AG04450 (cell line): ENCODE measurements around the gene GPX3. TPM values are rescaled to one million over a fixed set of nuclear protein-coding genes. Genes with fewer than 3 reads are reported as not detected.

Experiments
- CTCF ChIA-PET: fragments of 300-600, 350-600 bp; formaldehyde crosslinking; extraction: SDS; loops from one replicate; lab custom pipeline; 2022; ENCODE audit warnings: antibody characterized with exemption, inconsistent platforms; lab: Charles Lee
- POLR2A ChIA-PET: fragments of 350-600 bp; formaldehyde crosslinking; extraction: SDS; loops from one replicate; lab custom pipeline; 2021; ENCODE audit warnings: antibody characterized with exemption, inconsistent platforms; lab: Yijun Ruan, JAX
- DNase-seq: peaks from one replicate; pipeline ENCODE4 v3.0.0-alpha.2; 2011; ENCODE audit warnings: low read depth, low spot score
- H3K27ac ChIP-seq: one replicate; pipeline ENCODE4 v1.5.1; 2012; ENCODE audit warnings: low read depth, low read length, control low read depth
- H3K27me3 ChIP-seq: one replicate; pipeline ENCODE4 v1.6.0; 2012; ENCODE audit warnings: low read length; ENCODE audit not compliant: control insufficient read depth, insufficient read depth
- H3K4me3 ChIP-seq: 2 replicates; pipeline ENCODE4 v1.5.1; 2011; ENCODE audit warnings: mild to moderate bottlenecking, low read depth, low read length, control low read depth
- H3K9me3 ChIP-seq: 2 replicates; pipeline ENCODE4 v1.5.1; 2012; ENCODE audit warnings: low read length; ENCODE audit not compliant: control insufficient read depth, insufficient read depth
- polyA plus RNA-seq: library from polyadenylated mRNA; depleted of rRNA; stranded (reverse); fragments of >200 nt; gene quantifications from 2 replicates; pipeline ENCODE4 v1.2.3, GENCODE V29; 2011
- TF ChIP-seq, protein P1 (sequence below): IDR thresholded peaks from 2 replicates; pipeline ENCODE4 v1.5.1; 2011; ENCODE audit warnings: low read depth, low read length, control low read depth, inconsistent platforms

The GPX3 gene
- polyA plus RNA-seq, 1 experiment = 3.7 TPM

DNA sequence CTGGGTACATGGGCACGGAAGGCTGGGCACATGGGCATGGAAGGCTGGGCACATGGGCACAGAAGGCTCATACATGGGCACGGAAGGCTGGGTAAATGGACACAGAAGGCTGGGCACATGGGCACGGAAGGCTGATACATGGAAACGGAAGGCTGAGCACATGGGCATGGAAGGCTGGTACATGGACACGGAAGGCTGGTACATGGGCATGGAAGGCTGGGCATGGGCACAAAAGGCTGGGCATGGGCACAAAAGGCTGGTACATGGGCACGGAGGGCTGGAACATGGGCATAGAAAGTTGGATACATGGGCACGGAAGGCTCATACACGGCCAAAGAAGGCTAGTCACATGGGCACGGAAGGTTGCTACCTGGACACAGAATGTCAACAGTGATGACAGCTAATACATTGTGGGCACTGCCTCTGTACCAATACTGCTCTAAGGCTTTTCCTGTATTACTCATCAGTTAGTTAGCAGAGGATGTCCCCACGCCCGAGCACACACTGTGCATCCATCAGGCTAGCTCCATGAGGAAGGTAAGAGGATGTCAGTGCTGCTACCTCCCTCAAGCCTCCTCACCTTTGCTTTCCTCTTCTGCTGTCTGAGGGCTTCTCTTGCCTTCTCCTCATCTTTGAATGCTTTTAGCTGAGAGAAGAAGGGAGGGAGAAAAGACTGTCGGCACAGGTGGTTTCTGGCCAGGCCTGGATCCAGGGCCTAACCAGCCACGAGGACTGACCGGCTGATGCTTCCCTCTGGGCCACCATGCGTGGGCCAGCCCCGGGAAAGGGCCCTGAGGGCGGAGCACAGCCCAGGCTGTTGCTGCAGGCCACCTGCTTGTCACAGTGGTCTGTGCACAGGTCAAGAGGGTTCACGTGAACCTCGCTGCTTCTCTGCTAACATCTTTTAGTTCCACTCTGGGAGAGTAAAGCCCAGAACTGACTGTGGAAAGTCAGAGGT, 14.3 kb downstream of the GPX3 start:
- DNase-seq = no peak
- ChIA-PET CTCF (interaction anchor here (1.0 to 2.1 kb wide), 3 partner anchors 14 to 81 kb away, joined by 3 to 14 read pairs (median 10); no protein-coding TSS in a partner anchor), POLR2A (no interaction called here)
- no peak overlapping the region for H3K27ac ChIP-seq
- no peaks in the 10 kb centered on the region for H3K27me3 ChIP-seq
- H3K4me3 ChIP-seq = no peak overlapping the region
- no peaks in the 10 kb centered on the region for H3K9me3 ChIP-seq
- TF ChIP-seq, protein P1, sequence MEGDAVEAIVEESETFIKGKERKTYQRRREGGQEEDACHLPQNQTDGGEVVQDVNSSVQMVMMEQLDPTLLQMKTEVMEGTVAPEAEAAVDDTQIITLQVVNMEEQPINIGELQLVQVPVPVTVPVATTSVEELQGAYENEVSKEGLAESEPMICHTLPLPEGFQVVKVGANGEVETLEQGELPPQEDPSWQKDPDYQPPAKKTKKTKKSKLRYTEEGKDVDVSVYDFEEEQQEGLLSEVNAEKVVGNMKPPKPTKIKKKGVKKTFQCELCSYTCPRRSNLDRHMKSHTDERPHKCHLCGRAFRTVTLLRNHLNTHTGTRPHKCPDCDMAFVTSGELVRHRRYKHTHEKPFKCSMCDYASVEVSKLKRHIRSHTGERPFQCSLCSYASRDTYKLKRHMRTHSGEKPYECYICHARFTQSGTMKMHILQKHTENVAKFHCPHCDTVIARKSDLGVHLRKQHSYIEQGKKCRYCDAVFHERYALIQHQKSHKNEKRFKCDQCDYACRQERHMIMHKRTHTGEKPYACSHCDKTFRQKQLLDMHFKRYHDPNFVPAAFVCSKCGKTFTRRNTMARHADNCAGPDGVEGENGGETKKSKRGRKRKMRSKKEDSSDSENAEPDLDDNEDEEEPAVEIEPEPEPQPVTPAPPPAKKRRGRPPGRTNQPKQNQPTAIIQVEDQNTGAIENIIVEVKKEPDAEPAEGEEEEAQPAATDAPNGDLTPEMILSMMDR = no peak

DNA sequence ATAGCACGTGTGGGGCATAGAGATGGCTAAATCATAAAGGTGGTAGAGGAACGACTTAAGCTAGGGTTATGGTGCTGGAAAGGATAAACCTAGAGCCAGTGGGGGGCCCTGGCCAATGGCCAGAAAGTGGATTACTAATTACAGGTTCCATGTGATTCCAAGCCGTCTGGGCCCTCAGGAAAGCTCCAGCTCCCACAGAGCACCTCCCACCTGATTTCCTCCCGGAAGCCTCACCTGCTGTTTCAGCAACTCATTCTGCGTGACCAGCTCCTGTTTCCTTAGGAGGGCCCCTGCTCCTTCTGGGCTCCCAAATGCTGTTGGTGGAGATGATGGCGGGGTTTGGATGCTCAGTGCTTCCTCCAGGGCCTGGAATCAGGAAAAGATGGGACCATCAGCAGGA, 16.2 kb downstream of the GPX3 start:
- Histone ChIP-seq H3K27me3 (no peaks in the 10 kb centered on the region), H3K9me3 (no peaks in the 10 kb centered on the region), H3K27ac (no peak overlapping the region), H3K4me3 (no peak overlapping the region)
- POLR2A ChIA-PET = no interaction called here
- DNase-seq = no peak
- CTCF ChIA-PET = interaction anchor here (1.2 to 2.1 kb wide), 6 partner anchors 12 to 89 kb away, joined by 3 to 19 read pairs (median 8); no protein-coding TSS in a partner anchor
- TF ChIP-seq, protein P1 = no peak

DNA sequence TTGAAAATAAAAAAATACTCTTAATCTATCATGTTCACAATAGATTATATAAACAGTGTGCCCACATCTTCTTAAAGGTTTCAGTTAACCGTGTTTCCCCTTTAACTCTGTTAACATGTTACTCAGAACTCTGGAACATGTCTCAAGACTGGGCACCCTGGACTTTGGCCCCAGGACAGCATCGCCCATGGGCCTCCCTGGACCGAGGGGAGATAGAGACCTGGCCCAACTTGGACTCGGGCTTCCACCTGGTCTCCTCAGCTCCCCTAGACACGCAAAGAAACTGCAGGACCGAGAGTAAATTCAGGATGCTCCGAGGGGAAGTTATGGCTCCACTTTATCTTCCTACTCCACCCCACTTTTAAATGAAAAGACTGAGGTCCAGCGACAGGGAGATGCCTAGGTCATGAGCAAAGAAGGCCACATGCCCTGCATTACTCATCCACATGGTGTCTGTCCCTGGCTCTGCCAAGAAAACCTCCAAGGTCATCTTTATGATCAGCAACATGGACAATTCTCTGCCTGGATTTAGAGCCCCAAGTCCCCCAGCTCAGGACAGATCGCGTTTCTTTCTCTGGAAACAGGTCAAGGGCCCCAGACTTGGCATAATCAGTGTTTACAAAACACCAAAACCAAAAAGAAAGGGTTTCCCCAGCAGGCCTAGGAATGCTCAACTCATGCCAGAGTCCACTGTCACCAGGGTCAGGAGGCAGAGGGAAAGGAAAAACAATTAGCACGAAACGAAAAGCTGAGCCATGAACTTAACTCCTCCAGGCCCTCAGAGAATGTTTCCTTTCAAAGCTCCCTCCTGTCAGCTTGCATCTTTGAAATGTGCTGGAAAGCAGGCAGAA, 17.4 kb downstream of the GPX3 start:
- ChIA-PET POLR2A (interaction anchor here (0.6 to 0.7 kb wide), 2 partner anchors 56 to 703 kb away, joined by 3 read pairs; no protein-coding TSS in a partner anchor), CTCF (interaction anchor here (0.9 to 8.3 kb wide), 5 partner anchors 10 to 88 kb away, joined by 3 to 71 read pairs (median 27); no protein-coding TSS in a partner anchor)
- TF ChIP-seq, protein P1 = no peak
- no peaks in the 10 kb centered on the region for H3K9me3 ChIP-seq
- peak overlapping the region; percentile 67 for H3K27ac ChIP-seq
- no peaks in the 10 kb centered on the region for H3K27me3 ChIP-seq
- H3K4me3 ChIP-seq = no peak overlapping the region
- DNase-seq = peak; percentile 26

DNA sequence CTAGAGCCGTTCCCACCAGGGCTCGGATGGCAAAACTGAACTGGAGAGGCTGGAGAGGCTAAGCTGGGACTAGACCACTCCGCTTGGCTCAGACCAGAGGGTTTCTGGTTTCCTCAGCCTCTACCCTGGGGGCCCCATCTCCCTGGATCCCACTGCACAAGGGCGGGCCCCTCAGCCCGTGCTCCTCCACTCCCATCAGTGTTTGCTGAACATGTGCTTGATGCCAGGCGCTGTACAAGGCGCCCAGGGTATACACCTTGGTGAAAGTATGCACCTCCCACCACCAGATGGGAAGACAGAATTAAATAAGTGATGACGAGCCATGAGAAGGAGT, 18.0 kb downstream of the GPX3 start:
- TF ChIP-seq, protein P1 = no peak
- CTCF ChIA-PET = interaction anchor here (0.9 to 8.3 kb wide), 6 partner anchors 9 to 613 kb away, joined by 3 to 71 read pairs (median 16); no protein-coding TSS in a partner anchor
- no peak overlapping the region for H3K4me3 ChIP-seq
- H3K27me3 ChIP-seq = no peaks in the 10 kb centered on the region
- H3K9me3 ChIP-seq = no peaks in the 10 kb centered on the region
- H3K27ac ChIP-seq = peak overlapping the region; percentile 67
- DNase-seq = no peak
- POLR2A ChIA-PET = interaction anchor here (0.6 to 0.7 kb wide), 2 partner anchors 55 to 702 kb away, joined by 3 read pairs; no protein-coding TSS in a partner anchor
